ENCODE measurements around the gene RBM38. TPM values are rescaled to one million over a fixed set of nuclear protein-coding genes. Genes with fewer than 3 reads are reported as not detected.

RBM38 gene
- total RNA-seq, 4 donors from 2014 or later, result 67.6 to 203 (median 139) TPM

DNA sequence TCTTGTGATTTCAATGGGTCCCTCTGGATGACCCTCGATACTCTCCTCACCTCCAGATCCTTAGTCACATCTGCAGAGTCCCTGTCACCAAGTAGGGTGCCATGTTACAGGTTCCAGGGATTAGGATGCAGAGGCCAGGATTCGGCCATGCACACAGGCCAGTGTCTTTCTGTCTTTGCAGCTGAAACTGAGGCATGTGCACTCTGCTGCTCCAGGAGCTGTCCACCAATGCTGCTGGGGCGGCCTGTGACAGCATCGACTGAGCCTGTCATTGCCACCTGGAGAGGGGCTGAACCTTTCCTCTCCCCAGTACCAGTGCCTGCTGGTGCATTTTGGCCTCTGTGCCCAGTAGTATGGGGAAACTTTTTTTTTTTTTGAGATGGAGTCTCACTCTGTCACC, 4.4 kb upstream of the RBM38 start:
- Histone ChIP-seq H3K4me3 (no peak overlapping the region), H3K27me3 (no peaks in the 10 kb centered on the region), H3K4me1 (peaks cover 19 to 36% (median 27%) of the 10 kb centered on the region in 4 donors), H3K36me3 (peaks cover 0 to 16% (median 10%) of the 10 kb centered on the region in 4 donors), H3K27ac (replicated peaks in 1 of 4) (no peak overlapping the region), H3K9me3 (no peaks in the 10 kb centered on the region)
- no peak for DNase-seq (ENCODE audit: extremely low spot score)
- TF ChIP-seq EP300 (IDR thresholded peaks at IDR 0.05) (no peak), POLR2AphosphoS5 (IDR thresholded peaks at IDR 0.05) (no peak), POLR2A (IDR thresholded peaks at IDR 0.05; ENCODE audit: low read depth) (no peak)
- TF ChIP-seq, protein P1, sequence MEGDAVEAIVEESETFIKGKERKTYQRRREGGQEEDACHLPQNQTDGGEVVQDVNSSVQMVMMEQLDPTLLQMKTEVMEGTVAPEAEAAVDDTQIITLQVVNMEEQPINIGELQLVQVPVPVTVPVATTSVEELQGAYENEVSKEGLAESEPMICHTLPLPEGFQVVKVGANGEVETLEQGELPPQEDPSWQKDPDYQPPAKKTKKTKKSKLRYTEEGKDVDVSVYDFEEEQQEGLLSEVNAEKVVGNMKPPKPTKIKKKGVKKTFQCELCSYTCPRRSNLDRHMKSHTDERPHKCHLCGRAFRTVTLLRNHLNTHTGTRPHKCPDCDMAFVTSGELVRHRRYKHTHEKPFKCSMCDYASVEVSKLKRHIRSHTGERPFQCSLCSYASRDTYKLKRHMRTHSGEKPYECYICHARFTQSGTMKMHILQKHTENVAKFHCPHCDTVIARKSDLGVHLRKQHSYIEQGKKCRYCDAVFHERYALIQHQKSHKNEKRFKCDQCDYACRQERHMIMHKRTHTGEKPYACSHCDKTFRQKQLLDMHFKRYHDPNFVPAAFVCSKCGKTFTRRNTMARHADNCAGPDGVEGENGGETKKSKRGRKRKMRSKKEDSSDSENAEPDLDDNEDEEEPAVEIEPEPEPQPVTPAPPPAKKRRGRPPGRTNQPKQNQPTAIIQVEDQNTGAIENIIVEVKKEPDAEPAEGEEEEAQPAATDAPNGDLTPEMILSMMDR (IDR thresholded peaks at IDR 0.05), result no peak
- intact Hi-C loops (cut with DNase I), result loop anchor here (10.0 kb wide), 1 partner anchor 818 kb away; no protein-coding TSS in a partner anchor
- 100% methylated on average over 4 of the region's 4 CpGs for WGBS

DNA sequence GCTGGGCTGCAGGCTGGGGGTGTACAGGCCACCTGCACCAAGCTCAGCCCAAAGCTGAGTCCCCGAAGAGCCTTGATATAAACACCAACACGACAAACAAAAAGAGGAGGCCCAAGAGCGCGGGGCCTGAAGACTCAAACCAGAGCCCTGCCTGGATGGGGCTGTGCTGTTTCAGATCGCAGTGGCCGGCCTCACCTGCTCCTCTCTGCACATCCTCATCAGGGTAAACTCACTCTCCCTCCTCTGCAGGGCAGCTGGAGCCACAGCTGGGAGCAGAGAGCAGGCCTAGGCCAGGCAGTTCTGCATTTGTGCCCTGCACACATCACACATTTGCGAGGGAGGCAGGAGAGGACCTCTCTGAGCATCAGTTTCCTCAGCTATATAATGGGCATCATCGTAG, 3.7 kb upstream of the RBM38 start:
- H3K9me3 ChIP-seq, result no peaks in the 10 kb centered on the region
- intact Hi-C loops (cut with DNase I), result loop anchor here (10.0 kb wide), 1 partner anchor 817 kb away; no protein-coding TSS in a partner anchor
- TF ChIP-seq POLR2AphosphoS5 (IDR thresholded peaks at IDR 0.05), result no peak
- H3K4me1 ChIP-seq, result peaks cover 24 to 37% (median 31%) of the 10 kb centered on the region in 4 donors
- no peak overlapping the region for H3K4me3 ChIP-seq
- no peak for DNase-seq (ENCODE audit: extremely low spot score)
- H3K27me3 ChIP-seq, result no peaks in the 10 kb centered on the region
- H3K36me3 ChIP-seq, result peaks cover 0 to 16% (median 10%) of the 10 kb centered on the region in 4 donors
- 84% methylated on average over 8 of the region's 8 CpGs for WGBS
- H3K27ac ChIP-seq (replicated peaks in 1 of 4), result no peak overlapping the region

DNA sequence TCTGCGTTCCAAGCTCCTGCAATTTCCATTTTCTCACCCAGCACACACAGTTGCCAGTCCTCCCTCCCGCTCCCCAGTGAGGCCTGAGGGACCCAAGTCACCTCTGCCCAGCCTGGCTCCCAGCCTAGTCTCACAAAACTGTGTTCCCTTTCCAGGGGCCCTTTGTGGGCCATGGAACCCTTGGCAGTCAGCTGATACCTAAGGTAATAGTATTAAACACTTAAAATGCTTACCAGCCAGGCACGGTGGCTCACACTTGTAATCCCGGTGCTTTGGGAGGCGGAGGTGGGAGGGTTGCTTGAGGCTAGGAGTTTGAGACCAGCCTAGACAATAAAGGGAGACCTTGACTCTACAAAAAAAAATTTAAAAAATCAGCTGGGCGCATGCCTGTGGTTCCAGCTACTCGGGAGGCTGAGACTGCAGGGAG, 3.2 kb upstream of the RBM38 start:
- Histone ChIP-seq H3K27ac (replicated peaks in 1 of 4) (peak overlapping the region in 1 of 4 donors; percentile 86), H3K36me3 (peaks cover 0 to 16% (median 10%) of the 10 kb centered on the region in 4 donors), H3K4me1 (peaks cover 29 to 42% (median 36%) of the 10 kb centered on the region in 4 donors), H3K27me3 (no peaks in the 10 kb centered on the region), H3K9me3 (no peaks in the 10 kb centered on the region), H3K4me3 (no peak overlapping the region)
- TF ChIP-seq, protein P1 (IDR thresholded peaks at IDR 0.05), result no peak
- TF ChIP-seq POLR2AphosphoS5 (IDR thresholded peaks at IDR 0.05) (no peak), EP300 (IDR thresholded peaks at IDR 0.05) (no peak), POLR2A (IDR thresholded peaks at IDR 0.05; ENCODE audit: low read depth) (no peak)
- WGBS, result 89% methylated on average over 7 of the region's 7 CpGs
- DNase-seq (ENCODE audit: extremely low spot score), result no peak
- intact Hi-C loops (cut with DNase I), result loop anchor here (2.0 to 10.0 kb wide), 2 partner anchors 107 to 817 kb away; no protein-coding TSS in a partner anchor

DNA sequence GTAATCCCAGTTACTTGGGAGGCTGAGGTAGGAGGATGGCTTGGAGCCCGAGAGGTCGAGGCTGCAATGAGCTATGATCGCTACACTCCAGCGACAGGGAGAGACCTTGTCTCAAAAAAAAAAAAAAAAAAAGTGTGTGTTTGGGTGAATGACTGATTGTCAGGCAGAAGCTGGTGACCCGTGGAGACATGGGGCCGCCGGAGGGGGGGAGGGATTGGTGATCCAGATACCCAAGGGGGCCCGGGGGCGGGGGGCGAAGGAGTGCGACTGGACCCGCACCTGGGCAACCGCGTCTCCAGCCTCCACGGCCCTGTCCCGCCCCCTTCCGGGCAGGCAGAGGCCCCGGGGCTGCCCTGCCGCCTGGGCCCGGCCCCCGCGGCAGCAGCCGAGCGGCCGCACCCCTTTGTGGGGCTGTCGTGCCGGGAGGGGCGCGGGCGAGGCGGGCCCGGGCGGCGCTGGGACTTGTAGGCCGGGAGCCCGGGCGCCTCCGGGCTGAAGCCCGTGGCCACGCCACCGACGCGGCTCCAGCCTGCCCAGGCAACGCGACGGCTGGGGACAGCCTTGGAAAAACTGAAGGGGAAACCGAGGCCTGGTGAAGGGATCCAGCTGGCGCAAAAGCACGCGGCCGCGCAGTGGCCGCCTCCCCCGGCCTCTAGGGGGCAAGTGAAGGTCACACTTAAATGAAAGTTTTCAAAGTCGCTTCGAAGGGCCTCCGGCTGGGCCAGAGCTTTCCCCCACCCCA, 2.1 kb upstream of the RBM38 start:
- Histone ChIP-seq H3K36me3 (peaks cover 0 to 22% (median 18%) of the 10 kb centered on the region in 4 donors), H3K4me3 (peak overlapping the region; percentile 46 to 59 (median 48)), H3K9me3 (no peaks in the 10 kb centered on the region), H3K27ac (replicated peaks in 1 of 4) (peak overlapping the region; percentile 82 to 94 (median 85)), H3K4me1 (peaks cover 41 to 54% (median 47%) of the 10 kb centered on the region in 4 donors), H3K27me3 (no peaks in the 10 kb centered on the region)
- no peak for DNase-seq (ENCODE audit: extremely low spot score)
- TF ChIP-seq, protein P1 (IDR thresholded peaks at IDR 0.05), result peak in 2 of 3 experiments; percentile 20 to 31
- peak; percentile 41 to 69 for TF ChIP-seq POLR2AphosphoS5 (IDR thresholded peaks at IDR 0.05)
- no peak for TF ChIP-seq EP300 (IDR thresholded peaks at IDR 0.05)
- TF ChIP-seq POLR2A (IDR thresholded peaks at IDR 0.05; ENCODE audit: low read depth), result peak; percentile 49
- 32% methylated on average over 5 of the region's 57 CpGs for WGBS
- intact Hi-C loops (cut with DNase I), result loop anchor here (2.0 to 10.0 kb wide), 2 partner anchors 106 to 816 kb away; no protein-coding TSS in a partner anchor

Measured in esophagus muscularis mucosa (tissue), 4 donors.